K562 (cell line): ENCODE results near the gene SOX4. TPM values are rescaled to one million over a fixed set of nuclear protein-coding genes. Genes with fewer than 3 reads are reported as not detected.

ENCODE experiments used
- ATAC-seq: fragments of 200-7000 bp; cut with Tn5 transposase; 3 replicates; pipeline ENCODE4 v1.9.1; 2020; ENCODE audit warnings: moderate library complexity
- BruUV-seq: library from RNA; stranded (reverse); fragments of 400-500 nt; replicated peaks from 2 replicates; lab custom pipeline; 2021; lab: Mats Ljungman, UMichigan
- CTCF ChIA-PET: fragments of 300-600 bp; formaldehyde crosslinking; extraction: SDS; loops from one replicate; lab custom pipeline; 2021; ENCODE audit warnings: low intra/inter-chr PET ratio; lab: Yijun Ruan, JAX
- POLR2A ChIA-PET: fragments of 300-600, 350-650 bp; sonication (Branson Sonifier 250); formaldehyde crosslinking; extraction: SDS; loops from one replicate; lab custom pipeline; 2021; ENCODE audit warnings: antibody characterized with exemption, inconsistent platforms; lab: Yijun Ruan, JAX
- DNase-seq, 4 experiments: peaks; one replicate each; pipeline versions ENCODE4 v3.0.0 to v3.0.0-alpha.2; 2011 to 2018; ENCODE audit warnings: low spot score in 3 of 4, mixed read lengths in 3 of 4; ENCODE audit errors: extremely low read depth in 1 of 4
- FAIRE-seq: peaks from 2 replicates; lab custom pipeline; 2011; peaks lifted over from hg19 to GRCh38; lab: Jason Lieb, UNC
- H2AFZ ChIP-seq: 2 replicates; pipeline ENCODE4 v1.6.0; 2011; ENCODE audit warnings: low read depth, low read length, control low read depth, inconsistent platforms
- H3K27ac ChIP-seq: fragments of 200-600 bp; 3 replicates; pipeline ENCODE4 v1.8.0; 2011; ENCODE audit warnings: low read depth, mild to moderate bottlenecking, control low read depth, inconsistent platforms, low read length, moderate library complexity, mixed read lengths; ENCODE audit errors: extremely low read depth
- H3K27me3 ChIP-seq, 2 experiments: fragments of 300-600 bp in 1 of 2; 2 replicates in 1 of 2; 3 replicates in 1 of 2; pipeline versions ENCODE4 v1.6.0 to v1.8.0; 2011; ENCODE audit warnings: inconsistent platforms in 2 of 2, low read length in 2 of 2, mild to moderate bottlenecking in 1 of 2, mixed read lengths in 1 of 2, moderate library complexity in 1 of 2; ENCODE audit not compliant: control insufficient read depth in 2 of 2, insufficient read depth in 2 of 2
- H3K36me3 ChIP-seq: fragments of 300-600 bp; 3 replicates; pipeline ENCODE4 v1.8.0; 2011; ENCODE audit warnings: mild to moderate bottlenecking, low read length, inconsistent platforms; ENCODE audit not compliant: control insufficient read depth, insufficient read depth
- H3K4me1 ChIP-seq, 2 experiments: fragments of 200-600 bp in 1 of 2; replicated peaks in 1 of 2; 2 replicates in 1 of 2; 3 replicates in 1 of 2; pipeline versions ENCODE4 v1.5.1 to v1.8.0; 2011; ENCODE audit warnings: inconsistent platforms in 2 of 2, low read length in 2 of 2, mild to moderate bottlenecking in 1 of 2, mixed read lengths in 1 of 2, moderate library complexity in 1 of 2; ENCODE audit not compliant: control insufficient read depth in 2 of 2, insufficient read depth in 2 of 2
- H3K4me2 ChIP-seq: 2 replicates; pipeline ENCODE4 v1.6.1; 2011; ENCODE audit warnings: low read length, control low read depth, inconsistent platforms, mixed read lengths; ENCODE audit not compliant: insufficient read depth
- H3K4me3 ChIP-seq: fragments of 200-600 bp; sonication (generic), shearing (Covaris generic); 2 replicates; pipeline ENCODE4 v1.5.1; 2016; ENCODE audit warnings: control low read depth, inconsistent platforms
- H3K79me2 ChIP-seq: fragments of 200-600 bp; 3 replicates; pipeline ENCODE4 v1.8.0; 2011; ENCODE audit warnings: low read length, inconsistent platforms; ENCODE audit not compliant: control insufficient read depth, insufficient read depth
- H3K9ac ChIP-seq, 2 experiments: 2 replicates each; pipeline versions ENCODE4 v1.6.0 to v1.6.1; 2011; ENCODE audit warnings: low read depth in 2 of 2, low read length in 2 of 2, control low read depth in 1 of 2, inconsistent platforms in 1 of 2, mild to moderate bottlenecking in 1 of 2, mixed read lengths in 1 of 2; ENCODE audit not compliant: insufficient read depth in 1 of 2
- H3K9me1 ChIP-seq: one replicate; pipeline ENCODE4 v1.6.0; 2011; ENCODE audit warnings: inconsistent platforms, mild to moderate bottlenecking, low read length, moderate library complexity; ENCODE audit not compliant: control insufficient read depth, insufficient read depth
- H3K9me3 ChIP-seq: replicated peaks from 2 replicates; pipeline ENCODE4 v1.5.1; 2011; ENCODE audit warnings: low read depth, low read length, inconsistent platforms; ENCODE audit not compliant: control insufficient read depth, insufficient read depth
- H4K20me1 ChIP-seq: replicated peaks from 2 replicates; pipeline ENCODE4 v1.6.1; 2011; ENCODE audit warnings: low read length, inconsistent platforms, mixed read lengths; ENCODE audit not compliant: control insufficient read depth, insufficient read depth
- FUS ChIP-seq: fragments of 200-400 bp; formaldehyde crosslinking; optimal IDR thresholded peaks from 2 replicates; pipeline ENCODE3; 2017; ENCODE audit warnings: low read depth, low read length
- HNRNPL ChIP-seq: fragments of 200-400 bp; formaldehyde crosslinking; IDR thresholded peaks from 2 replicates; pipeline ENCODE4 v1.6.1; 2017; ENCODE audit warnings: low read depth, mild to moderate bottlenecking, low read length
- KLF1 ChIP-seq: fragments of 450-650 bp; IDR thresholded peaks from 2 replicates; pipeline ENCODE4 v1.6.1; 2016; ENCODE audit warnings: missing genetic modification characterization, missing compliant biosample characterization
- L3MBTL2 ChIP-seq: fragments of 450-650 bp; IDR thresholded peaks from 2 replicates; pipeline ENCODE4 v1.6.1; 2016; ENCODE audit warnings: mild to moderate bottlenecking, moderate library complexity
- NFIC ChIP-seq: fragments of 450-650 bp; IDR thresholded peaks from 2 replicates; pipeline ENCODE4 v1.6.1; 2017; ENCODE audit warnings: mild to moderate bottlenecking, inconsistent platforms
- PTRF ChIP-seq: fragments of 450-650 bp; IDR thresholded peaks from 2 replicates; pipeline ENCODE4 v1.6.1; 2016; ENCODE audit warnings: mild to moderate bottlenecking, missing genetic modification characterization, missing compliant biosample characterization
- RFX7 ChIP-seq: fragments of 250-450 bp; sonication (Bioruptor Pico); IDR thresholded peaks from 2 replicates; pipeline ENCODE4 v1.5.1; 2021; ENCODE audit warnings: mild to moderate bottlenecking
- THRAP3 ChIP-seq: fragments of 450-650 bp; IDR thresholded peaks from 2 replicates; pipeline ENCODE4 v1.6.1; 2016; ENCODE audit warnings: mild to moderate bottlenecking, inconsistent platforms, borderline replicate concordance
- ZNF347 ChIP-seq: fragments of 450-650 bp; formaldehyde crosslinking; IDR thresholded peaks from 2 replicates; pipeline ENCODE4 v1.4.0; 2020; ENCODE audit warnings: low read depth, mild to moderate bottlenecking, moderate library complexity
- WGBS: fragments of 100-300 bp; shearing (Covaris generic); methylation state at CpG from one replicate; pipeline ENCODE4 v1.1.6; 2016; ENCODE audit warnings: low coverage, mixed read lengths; ENCODE audit not compliant: insufficient coverage; ENCODE audit errors: missing lambda C conversion rate; 5-methylcytosine and 5-hydroxymethylcytosine counted together
- in situ Hi-C: fragments of 300-500 bp; cut with MboI; formaldehyde crosslinking; loops from 4 replicates; pipeline ENCODE4 v1.15.0; 2018; ENCODE audit warnings: inconsistent platforms, mixed read lengths
- intact Hi-C: fragments of 100-400 bp; cut with micrococcal nuclease; formaldehyde crosslinking; loops from 2 replicates; pipeline ENCODE4 v1.14.2; 2022
- polyA plus RNA-seq, 8 experiments: library from polyadenylated mRNA; depleted of rRNA in 4 of 8; stranded (reverse) in 5 of 8; unstranded in 3 of 8; fragments of >200 nt; fragmentation: Nextera tagmentation in 2 of 8; fragmentation: Illumina TruSeq in 1 of 8; extraction: Ambion mirVana in 2 of 8; extraction: Trizol in 1 of 8; gene quantifications; 2 replicates each; pipeline versions ENCODE4 v1.2.1 to v1.2.3, GENCODE V29; 2011 to 2014; ENCODE audit warnings: inconsistent platforms in 1 of 8, missing spikeins in 1 of 8
- total RNA-seq, 7 experiments: library from RNA; depleted of rRNA in 6 of 7; stranded (reverse); fragments of >200 nt in 6 of 7; fragmentation: Illumina TruSeq in 2 of 7; extraction: Trizol in 2 of 7; gene quantifications; 2 replicates each; pipeline versions ENCODE4 v1.2.1 to v1.2.3, GENCODE V29; 2011 to 2021; ENCODE audit warnings: low replicate concordance in 1 of 7
- TF ChIP-seq, protein P1 (sequence below): fragments of 450-650 bp; IDR thresholded peaks from 2 replicates; pipeline ENCODE4 v1.6.1; 2014; ENCODE audit warnings: low read depth, mild to moderate bottlenecking, moderate library complexity, borderline replicate concordance
- TF ChIP-seq, protein P2 (sequence below): fragments of 250-450 bp; sonication (Bioruptor Pico); IDR thresholded peaks from 2 replicates; pipeline ENCODE4 v1.4.0; 2020; ENCODE audit warnings: mild to moderate bottlenecking, moderate library complexity
- TF ChIP-seq, protein P3 (sequence below): fragments of 250-450 bp; sonication (Bioruptor Pico); IDR thresholded peaks from 2 replicates; pipeline ENCODE4 v1.5.0; 2021; ENCODE audit warnings: mild to moderate bottlenecking, borderline replicate concordance
- TF ChIP-seq, protein P4 (sequence below): fragments of 450-650 bp; formaldehyde crosslinking; IDR thresholded peaks from 2 replicates; pipeline ENCODE4 v1.4.0; 2020; ENCODE audit warnings: mild to moderate bottlenecking

SOX4 gene
- total and polyA plus RNA-seq, 9 of the 15 experiments (the other 6 are each of a cell fraction or from before 2014, with no cell fraction given) = 0.03 to 0.29 (median 0.04) TPM

DNA sequence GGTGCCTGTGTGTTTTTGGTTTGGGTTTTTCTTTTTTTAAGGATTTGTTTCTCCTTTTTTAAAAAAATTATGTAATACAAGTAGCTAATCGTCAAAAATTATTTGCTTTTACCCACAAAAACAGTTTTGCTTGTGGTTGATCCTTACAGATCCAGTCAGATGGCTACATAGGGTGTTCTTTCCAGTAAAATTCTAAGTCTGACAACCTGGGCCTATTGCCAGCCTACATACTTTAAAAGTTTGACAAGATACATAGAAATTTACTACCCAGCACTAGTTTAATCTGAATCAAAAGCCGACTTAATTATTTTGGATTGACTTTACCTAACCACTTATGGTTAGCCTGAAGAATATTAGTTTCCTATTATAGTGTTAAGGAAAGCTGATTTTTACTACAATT is 2.1 kb upstream of the SOX4 start:
- H3K4me2 ChIP-seq = no peak overlapping the region
- intact Hi-C loops = loop anchor here (10.0 kb wide), 3 partner anchors 717 to 1497 kb away; no protein-coding TSS in a partner anchor
- POLR2A ChIA-PET = no interaction called here
- H3K36me3 ChIP-seq = no peaks in the 10 kb centered on the region
- H4K20me1 ChIP-seq = no peaks in the 10 kb centered on the region
- no peaks in the 10 kb centered on the region for H3K9me3 ChIP-seq
- no peaks in the 10 kb centered on the region for H3K79me2 ChIP-seq
- peaks cover 20 to 40% of the 10 kb centered on the region in 2 experiments; a peak in 4 of 5 replicates for H3K27me3 ChIP-seq
- H2AFZ ChIP-seq = no peak overlapping the region
- ATAC-seq (no peak), DNase-seq (no peak), FAIRE-seq (no peak)
- CTCF ChIA-PET = no interaction called here
- H3K4me1 ChIP-seq = peaks cover 0 to 48% of the 10 kb centered on the region in 2 experiments; a peak in 2 of 5 replicates
- H3K27ac ChIP-seq = no peak overlapping the region
- WGBS = 0% methylated on average over 2 of the region's 2 CpGs
- no peak overlapping the region for H3K4me3 ChIP-seq
- in situ Hi-C loops = no loop called here
- H3K9ac ChIP-seq = no peak overlapping the region
- no TSS peak for BruUV-seq
- H3K9me1 ChIP-seq = no peaks in the 10 kb centered on the region
- TF ChIP-seq, protein P1, sequence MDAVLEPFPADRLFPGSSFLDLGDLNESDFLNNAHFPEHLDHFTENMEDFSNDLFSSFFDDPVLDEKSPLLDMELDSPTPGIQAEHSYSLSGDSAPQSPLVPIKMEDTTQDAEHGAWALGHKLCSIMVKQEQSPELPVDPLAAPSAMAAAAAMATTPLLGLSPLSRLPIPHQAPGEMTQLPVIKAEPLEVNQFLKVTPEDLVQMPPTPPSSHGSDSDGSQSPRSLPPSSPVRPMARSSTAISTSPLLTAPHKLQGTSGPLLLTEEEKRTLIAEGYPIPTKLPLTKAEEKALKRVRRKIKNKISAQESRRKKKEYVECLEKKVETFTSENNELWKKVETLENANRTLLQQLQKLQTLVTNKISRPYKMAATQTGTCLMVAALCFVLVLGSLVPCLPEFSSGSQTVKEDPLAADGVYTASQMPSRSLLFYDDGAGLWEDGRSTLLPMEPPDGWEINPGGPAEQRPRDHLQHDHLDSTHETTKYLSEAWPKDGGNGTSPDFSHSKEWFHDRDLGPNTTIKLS = no peak
- TF ChIP-seq, protein P2, sequence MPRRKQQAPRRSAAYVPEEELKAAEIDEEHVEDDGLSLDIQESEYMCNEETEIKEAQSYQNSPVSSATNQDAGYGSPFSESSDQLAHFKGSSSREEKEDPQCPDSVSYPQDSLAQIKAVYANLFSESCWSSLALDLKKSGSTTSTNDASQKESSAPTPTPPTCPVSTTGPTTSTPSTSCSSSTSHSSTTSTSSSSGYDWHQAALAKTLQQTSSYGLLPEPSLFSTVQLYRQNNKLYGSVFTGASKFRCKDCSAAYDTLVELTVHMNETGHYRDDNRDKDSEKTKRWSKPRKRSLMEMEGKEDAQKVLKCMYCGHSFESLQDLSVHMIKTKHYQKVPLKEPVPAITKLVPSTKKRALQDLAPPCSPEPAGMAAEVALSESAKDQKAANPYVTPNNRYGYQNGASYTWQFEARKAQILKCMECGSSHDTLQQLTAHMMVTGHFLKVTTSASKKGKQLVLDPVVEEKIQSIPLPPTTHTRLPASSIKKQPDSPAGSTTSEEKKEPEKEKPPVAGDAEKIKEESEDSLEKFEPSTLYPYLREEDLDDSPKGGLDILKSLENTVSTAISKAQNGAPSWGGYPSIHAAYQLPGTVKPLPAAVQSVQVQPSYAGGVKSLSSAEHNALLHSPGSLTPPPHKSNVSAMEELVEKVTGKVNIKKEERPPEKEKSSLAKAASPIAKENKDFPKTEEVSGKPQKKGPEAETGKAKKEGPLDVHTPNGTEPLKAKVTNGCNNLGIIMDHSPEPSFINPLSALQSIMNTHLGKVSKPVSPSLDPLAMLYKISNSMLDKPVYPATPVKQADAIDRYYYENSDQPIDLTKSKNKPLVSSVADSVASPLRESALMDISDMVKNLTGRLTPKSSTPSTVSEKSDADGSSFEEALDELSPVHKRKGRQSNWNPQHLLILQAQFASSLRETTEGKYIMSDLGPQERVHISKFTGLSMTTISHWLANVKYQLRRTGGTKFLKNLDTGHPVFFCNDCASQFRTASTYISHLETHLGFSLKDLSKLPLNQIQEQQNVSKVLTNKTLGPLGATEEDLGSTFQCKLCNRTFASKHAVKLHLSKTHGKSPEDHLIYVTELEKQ = no peak
- TF ChIP-seq, protein P3, sequence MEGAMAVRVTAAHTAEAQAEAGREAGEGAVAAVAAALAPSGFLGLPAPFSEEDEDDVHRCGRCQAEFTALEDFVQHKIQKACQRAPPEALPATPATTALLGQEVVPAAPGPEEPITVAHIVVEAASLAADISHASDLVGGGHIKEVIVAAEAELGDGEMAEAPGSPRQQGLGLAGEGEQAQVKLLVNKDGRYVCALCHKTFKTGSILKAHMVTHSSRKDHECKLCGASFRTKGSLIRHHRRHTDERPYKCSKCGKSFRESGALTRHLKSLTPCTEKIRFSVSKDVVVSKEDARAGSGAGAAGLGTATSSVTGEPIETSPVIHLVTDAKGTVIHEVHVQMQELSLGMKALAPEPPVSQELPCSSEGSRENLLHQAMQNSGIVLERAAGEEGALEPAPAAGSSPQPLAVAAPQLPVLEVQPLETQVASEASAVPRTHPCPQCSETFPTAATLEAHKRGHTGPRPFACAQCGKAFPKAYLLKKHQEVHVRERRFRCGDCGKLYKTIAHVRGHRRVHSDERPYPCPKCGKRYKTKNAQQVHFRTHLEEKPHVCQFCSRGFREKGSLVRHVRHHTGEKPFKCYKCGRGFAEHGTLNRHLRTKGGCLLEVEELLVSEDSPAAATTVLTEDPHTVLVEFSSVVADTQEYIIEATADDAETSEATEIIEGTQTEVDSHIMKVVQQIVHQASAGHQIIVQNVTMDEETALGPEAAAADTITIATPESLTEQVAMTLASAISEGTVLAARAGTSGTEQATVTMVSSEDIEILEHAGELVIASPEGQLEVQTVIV (CRISPR knock-in tag) = no peak
- TF ChIP-seq L3MBTL2 = no peak
- TF ChIP-seq, protein P4, sequence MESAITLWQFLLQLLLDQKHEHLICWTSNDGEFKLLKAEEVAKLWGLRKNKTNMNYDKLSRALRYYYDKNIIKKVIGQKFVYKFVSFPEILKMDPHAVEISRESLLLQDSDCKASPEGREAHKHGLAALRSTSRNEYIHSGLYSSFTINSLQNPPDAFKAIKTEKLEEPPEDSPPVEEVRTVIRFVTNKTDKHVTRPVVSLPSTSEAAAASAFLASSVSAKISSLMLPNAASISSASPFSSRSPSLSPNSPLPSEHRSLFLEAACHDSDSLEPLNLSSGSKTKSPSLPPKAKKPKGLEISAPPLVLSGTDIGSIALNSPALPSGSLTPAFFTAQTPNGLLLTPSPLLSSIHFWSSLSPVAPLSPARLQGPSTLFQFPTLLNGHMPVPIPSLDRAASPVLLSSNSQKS (CRISPR knock-in tag) = no peak
- TF ChIP-seq THRAP3 = no peak
- TF ChIP-seq PTRF (tag) = no peak
- TF ChIP-seq FUS = no peak
- TF ChIP-seq KLF1 = no peak
- TF ChIP-seq ZNF347 (CRISPR knock-in tag) = no peak
- no peak for TF ChIP-seq NFIC
- no peak for TF ChIP-seq RFX7
- no peak for TF ChIP-seq HNRNPL
